Activated CD8-positive, alpha-beta T cell treated with anti-CD3 and anti-CD28 coated beads, Interleukin-2, amount 10 ng/mL, durations not matched to agents 7 days and 5 days (primary cell): Measurements from ENCODE around the gene LIN52. TPM values are rescaled to one million over a fixed set of nuclear protein-coding genes. Genes with fewer than 3 reads are reported as not detected.

Experiments used
- ATAC-seq: fragments of 150-1000 bp; cut with Tn5 transposase; one replicate; pipeline ENCODE4 v1.10.0; 2021; ENCODE audit warnings: moderate library complexity
- CTCF ChIA-PET: fragments of 350-600 bp; sonication (Branson Sonifier 250); formaldehyde crosslinking; loops from one replicate; lab custom pipeline; 2021; ENCODE audit warnings: antibody characterized with exemption; lab: Charles Lee
- POLR2A ChIA-PET: fragments of 350-600 bp; sonication (Branson Sonifier 250); formaldehyde crosslinking; loops from one replicate; lab custom pipeline; 2021; ENCODE audit warnings: antibody characterized with exemption; lab: Charles Lee
- DNase-seq: peaks from one replicate; pipeline ENCODE4 v3.0.0-alpha.2; 2020
- H3K27ac Mint-ChIP-seq: one replicate; pipeline ENCODE4 v1.8.0; 2021; ENCODE audit warnings: mild to moderate bottlenecking, mixed read lengths
- H3K27me3 Mint-ChIP-seq: one replicate; pipeline ENCODE4 v1.8.0; 2021; ENCODE audit warnings: low read depth, mixed read lengths
- H3K36me3 Mint-ChIP-seq: one replicate; pipeline ENCODE4 v1.8.0; 2021; ENCODE audit warnings: low read depth, mixed read lengths
- H3K4me1 Mint-ChIP-seq: one replicate; pipeline ENCODE4 v1.8.0; 2021; ENCODE audit warnings: low read depth, mixed read lengths
- H3K4me3 Mint-ChIP-seq: one replicate; pipeline ENCODE4 v1.8.0; 2021; ENCODE audit warnings: mild to moderate bottlenecking, mixed read lengths
- H3K9me3 Mint-ChIP-seq: one replicate; pipeline ENCODE4 v1.8.0; 2022; ENCODE audit warnings: mixed read lengths; ENCODE audit not compliant: insufficient read depth
- total RNA-seq, 2 experiments: library from RNA; stranded (reverse); gene quantifications; one replicate each; pipeline ENCODE4 v1.2.3, GENCODE V29; 2021

Gene LIN52
- total RNA-seq, result 10 to 100 TPM; 14.9 to 15.2 TPM

DNA sequence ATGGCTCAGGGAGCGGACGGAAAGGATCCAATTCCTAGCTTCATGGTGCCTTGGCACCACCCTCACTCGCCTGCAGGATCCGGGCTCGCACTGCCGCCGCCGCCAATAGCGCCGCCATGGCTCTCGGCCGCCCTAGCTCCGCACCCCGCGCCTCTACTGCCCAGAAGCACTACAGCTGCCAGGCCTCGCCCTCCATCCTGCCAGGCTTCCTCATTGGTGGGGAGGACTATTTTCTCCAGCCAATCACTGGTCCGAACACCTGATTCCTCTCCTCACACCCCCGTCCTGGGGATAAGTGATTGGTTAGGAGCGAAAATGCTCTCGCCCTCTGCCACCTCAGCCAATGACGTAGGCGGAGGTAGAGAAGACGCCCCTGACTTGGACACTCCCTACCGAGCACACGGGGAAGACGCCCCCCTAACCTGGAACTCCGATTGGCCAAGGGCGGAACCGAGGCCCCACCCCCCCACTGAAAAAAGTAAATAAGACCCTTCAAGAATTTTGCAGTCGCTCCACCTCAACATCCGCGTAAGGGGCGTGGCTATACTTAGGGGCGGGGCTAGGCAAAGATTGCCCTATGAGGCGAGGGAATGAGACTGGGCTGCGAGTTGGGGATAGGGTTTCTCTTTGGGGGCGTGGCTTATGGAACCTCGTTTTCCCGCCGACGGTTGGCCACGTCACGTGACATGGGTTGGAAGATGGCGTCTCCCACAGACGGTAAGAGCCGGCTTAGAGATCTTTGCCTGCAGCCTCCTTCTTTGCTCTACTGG, at the start of gene LIN52, which contains the start of gene ALDH6A1:
LIN52 (plus strand) TSS at position 680 of the 770 bp plus-strand sequence; CDS start at position 699, 19 bp downstream.
ALDH6A1 (minus strand) TSS at position 177 of the 770 bp plus-strand sequence; CDS start at position 118, 59 bp downstream.
- peak; percentile 96 for ATAC-seq
- ChIA-PET POLR2A (interaction anchor here (0.8 to 1.2 kb wide), 6 partner anchors 11 to 516 kb away, joined by 3 to 5 read pairs (median 3); partner anchors contain the start of genes ACOT2 and COQ6), CTCF (no interaction called here)
- Mint-ChIP-seq H3K4me3 (peak within 1 kb of the TSS; percentile 96), H3K36me3 (peaks cover 11% of the 10 kb centered on the region), H3K27ac (peak within 1 kb of the TSS; percentile 96), H3K27me3 (no peaks in the 10 kb centered on the region), H3K9me3 (peaks cover 4% of the 10 kb centered on the region), H3K4me1 (peaks cover 41% of the 10 kb centered on the region)
- peak; percentile 100 for DNase-seq

DNA sequence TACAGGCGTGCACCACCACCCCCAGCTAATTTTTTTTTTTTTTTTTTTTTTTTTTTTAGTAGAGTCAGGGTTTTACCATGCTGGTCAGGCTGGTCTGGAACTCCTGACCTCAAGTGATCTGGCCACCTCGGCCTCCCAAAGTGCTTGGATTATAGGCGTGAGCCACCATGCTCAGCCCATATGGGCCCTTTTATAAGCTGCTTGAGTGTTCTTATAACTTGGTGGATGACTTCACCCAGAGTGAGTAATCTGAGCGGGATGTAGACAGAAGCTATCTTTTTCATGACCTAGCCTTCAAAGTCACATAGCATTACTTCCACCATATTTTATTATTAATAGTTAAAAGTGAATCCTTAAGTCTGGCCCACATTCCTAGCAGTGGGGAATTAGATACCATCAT, 49.2 kb upstream of the LIN52 start:
- Mint-ChIP-seq H3K4me3 (no peak overlapping the region), H3K4me1 (no peaks in the 10 kb centered on the region), H3K27me3 (no peaks in the 10 kb centered on the region), H3K36me3 (no peaks in the 10 kb centered on the region), H3K9me3 (no peaks in the 10 kb centered on the region), H3K27ac (no peak overlapping the region)
- DNase-seq (no peak), ATAC-seq (no peak)
- ChIA-PET CTCF (no interaction called here), POLR2A (no interaction called here)

DNA sequence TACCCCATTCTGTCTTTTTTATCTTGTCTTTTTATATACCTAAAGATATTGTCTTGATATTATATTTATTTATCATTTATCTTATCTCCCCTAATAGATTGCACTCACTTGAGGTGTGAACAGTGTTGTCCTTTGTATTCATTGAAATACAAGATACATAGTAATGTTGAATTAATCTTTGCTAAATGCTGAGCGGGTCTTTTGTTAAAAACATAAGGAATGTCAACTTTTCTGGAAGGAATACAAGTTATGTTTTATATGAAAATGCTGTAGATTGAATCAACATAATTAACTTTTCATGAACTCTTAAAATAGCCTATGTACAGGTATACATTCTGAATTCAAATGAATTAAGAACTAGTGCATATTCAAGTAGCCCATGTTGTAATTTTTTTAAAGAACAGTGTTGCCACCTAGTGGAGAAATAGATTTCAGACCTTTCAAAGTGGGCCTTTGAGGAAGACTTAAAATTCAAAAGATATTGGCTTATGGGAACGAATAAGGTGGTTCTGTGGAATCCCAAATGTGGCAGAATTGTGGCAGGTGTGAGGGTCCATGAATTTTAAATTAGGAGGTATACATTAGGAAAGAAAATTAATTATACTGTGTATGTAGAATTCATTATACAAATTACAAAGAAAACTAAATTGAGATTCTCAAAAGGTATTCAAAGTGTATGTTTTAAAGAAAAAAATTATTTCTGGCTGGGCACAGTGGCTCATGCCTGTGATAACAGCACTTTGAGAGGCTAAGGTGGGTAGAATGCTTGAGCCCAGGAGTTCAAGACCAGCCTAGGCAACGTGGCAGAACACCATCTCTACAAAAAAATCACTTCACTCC, 46.5 kb upstream of the LIN52 start:
- no peaks in the 10 kb centered on the region for H3K4me1 Mint-ChIP-seq
- ChIA-PET CTCF (interaction anchor here (0.9 to 1.3 kb wide), 2 partner anchors 20 to 103 kb away, joined by 3 read pairs; no protein-coding TSS in a partner anchor), POLR2A (no interaction called here)
- H3K36me3 Mint-ChIP-seq, result no peaks in the 10 kb centered on the region
- H3K4me3 Mint-ChIP-seq, result no peak overlapping the region
- no peaks in the 10 kb centered on the region for H3K27me3 Mint-ChIP-seq
- DNase-seq, result peak; percentile 26
- no peak overlapping the region for H3K27ac Mint-ChIP-seq
- no peaks in the 10 kb centered on the region for H3K9me3 Mint-ChIP-seq
- ATAC-seq, result peak; percentile 61

DNA sequence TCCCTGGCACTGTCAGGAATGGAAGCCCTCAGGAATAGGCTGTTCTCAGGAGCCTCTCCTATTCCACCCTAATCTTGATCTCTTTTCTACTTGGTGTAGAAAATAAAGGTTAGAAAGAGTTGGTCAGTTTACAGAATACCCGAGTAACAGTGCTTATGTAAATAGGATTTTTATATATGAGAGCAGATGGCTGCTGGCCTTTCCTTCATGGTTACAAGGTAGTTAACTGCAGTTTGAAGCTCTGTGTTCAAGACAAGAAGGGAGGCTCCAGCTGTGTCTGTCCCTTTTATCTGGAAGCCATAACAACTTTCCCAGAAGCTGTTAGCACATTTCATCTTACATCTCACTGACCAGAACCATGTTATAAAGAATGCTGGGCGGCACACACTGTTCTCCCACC, 42.5 kb upstream of the LIN52 start:
- DNase-seq (no peak), ATAC-seq (no peak)
- ChIA-PET CTCF (no interaction called here), POLR2A (no interaction called here)
- H3K27ac Mint-ChIP-seq, result no peak overlapping the region
- no peak overlapping the region for H3K4me3 Mint-ChIP-seq
- no peaks in the 10 kb centered on the region for H3K36me3 Mint-ChIP-seq
- no peaks in the 10 kb centered on the region for H3K4me1 Mint-ChIP-seq
- H3K9me3 Mint-ChIP-seq, result no peaks in the 10 kb centered on the region
- H3K27me3 Mint-ChIP-seq, result no peaks in the 10 kb centered on the region

GRCh38 chr14:74045522-74045921, 39.2 kb upstream of the LIN52 start:
- Mint-ChIP-seq H3K27me3 (no peaks in the 10 kb centered on the region), H3K4me3 (no peak overlapping the region), H3K4me1 (no peaks in the 10 kb centered on the region), H3K27ac (no peak overlapping the region), H3K9me3 (no peaks in the 10 kb centered on the region), H3K36me3 (no peaks in the 10 kb centered on the region)
- no peak for DNase-seq
- ChIA-PET CTCF (no interaction called here), POLR2A (no interaction called here)
- ATAC-seq, result no peak

DNA sequence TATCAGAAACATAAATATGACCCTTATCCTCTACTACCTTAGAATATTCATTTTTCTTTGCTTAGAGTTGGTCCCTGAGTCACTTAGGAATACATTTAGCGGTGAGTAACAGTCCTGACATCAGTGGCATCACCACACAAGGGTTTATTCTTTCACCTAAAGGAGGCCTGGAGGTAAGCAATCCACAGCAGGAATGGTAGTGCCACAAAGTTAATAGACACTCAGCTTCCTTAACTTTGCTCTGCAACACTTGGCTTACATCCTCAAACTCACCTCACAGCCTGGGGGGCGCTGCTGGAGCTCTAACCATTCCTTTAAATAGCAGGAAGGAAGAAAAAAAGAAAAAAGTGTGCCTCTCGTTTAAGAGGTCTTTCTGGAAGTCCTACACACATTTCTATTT, 36.5 kb upstream of the LIN52 start:
- ChIA-PET CTCF (no interaction called here), POLR2A (no interaction called here)
- Mint-ChIP-seq H3K9me3 (no peaks in the 10 kb centered on the region), H3K27ac (no peak overlapping the region), H3K4me3 (no peak overlapping the region), H3K36me3 (no peaks in the 10 kb centered on the region), H3K4me1 (no peaks in the 10 kb centered on the region), H3K27me3 (no peaks in the 10 kb centered on the region)
- DNase-seq (no peak), ATAC-seq (no peak)

DNA sequence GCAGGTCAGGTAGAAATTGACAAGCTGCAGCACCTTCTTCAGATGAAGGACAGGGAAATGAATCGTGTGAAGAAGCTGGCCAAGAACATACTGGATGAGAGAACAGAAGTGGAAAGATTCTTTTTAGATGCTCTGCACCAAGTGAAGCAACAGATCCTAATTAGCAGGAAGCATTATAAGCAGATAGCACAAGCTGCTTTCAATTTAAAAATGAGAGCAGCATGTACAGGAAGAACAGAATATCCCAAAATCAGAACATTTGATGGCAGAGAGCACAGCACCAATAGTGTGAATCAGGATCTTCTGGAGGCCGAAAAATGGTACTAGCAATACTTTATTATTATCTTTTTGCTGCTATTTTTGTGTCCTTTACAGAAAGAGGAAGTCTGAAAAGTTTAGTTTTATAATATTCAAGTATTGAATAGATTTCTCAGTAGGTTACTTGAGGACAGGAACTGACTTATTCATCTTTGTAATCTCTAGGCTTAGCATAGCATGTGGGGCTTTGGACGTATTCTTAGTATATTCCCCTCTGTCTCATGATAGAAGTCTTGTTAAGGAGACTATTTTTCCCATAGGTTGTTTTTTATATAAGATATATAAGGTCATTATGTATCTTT, 34.8 kb upstream of the LIN52 start:
- ATAC-seq (no peak), DNase-seq (no peak)
- Mint-ChIP-seq H3K9me3 (no peaks in the 10 kb centered on the region), H3K27ac (no peak overlapping the region), H3K4me3 (no peak overlapping the region), H3K4me1 (no peaks in the 10 kb centered on the region), H3K27me3 (no peaks in the 10 kb centered on the region), H3K36me3 (no peaks in the 10 kb centered on the region)
- ChIA-PET POLR2A (no interaction called here), CTCF (no interaction called here)

DNA sequence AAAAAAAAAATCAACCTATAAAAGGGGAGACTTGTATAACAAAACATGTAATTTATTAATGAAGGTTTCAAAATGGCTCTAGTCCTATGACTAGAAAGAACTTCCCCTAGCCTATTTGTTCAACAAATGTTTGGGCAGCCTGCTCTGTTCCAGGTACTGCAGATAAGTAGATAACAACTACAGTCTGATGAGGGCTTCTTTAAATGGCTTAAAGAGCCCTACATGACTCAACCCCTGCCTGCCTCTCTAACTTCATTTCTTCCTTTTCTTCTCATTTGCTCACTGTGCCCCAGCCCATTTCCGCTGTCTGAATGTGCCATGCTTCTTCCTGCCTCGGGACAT, 22.0 kb upstream of the LIN52 start:
- H3K27ac Mint-ChIP-seq, result no peak overlapping the region
- no peak overlapping the region for H3K4me3 Mint-ChIP-seq
- H3K36me3 Mint-ChIP-seq, result peaks cover 2% of the 10 kb centered on the region
- ChIA-PET POLR2A (no interaction called here), CTCF (no interaction called here)
- no peaks in the 10 kb centered on the region for H3K27me3 Mint-ChIP-seq
- DNase-seq, result no peak
- no peaks in the 10 kb centered on the region for H3K4me1 Mint-ChIP-seq
- H3K9me3 Mint-ChIP-seq, result no peaks in the 10 kb centered on the region
- ATAC-seq, result no peak

- Mint-ChIP-seq H3K9me3 (no peaks in the 10 kb centered on the region), H3K4me1 (no peaks in the 10 kb centered on the region), H3K27me3 (no peaks in the 10 kb centered on the region), H3K4me3 (no peak overlapping the region), H3K36me3 (peaks cover 2% of the 10 kb centered on the region), H3K27ac (no peak overlapping the region)
- CTCF ChIA-PET, result no interaction called here
- no peak for DNase-seq
- POLR2A ChIA-PET, result no interaction called here
- ATAC-seq, result no peak
Measured at GRCh38 chr14:74064426-74064825, 20.3 kb upstream of the LIN52 start.

DNA sequence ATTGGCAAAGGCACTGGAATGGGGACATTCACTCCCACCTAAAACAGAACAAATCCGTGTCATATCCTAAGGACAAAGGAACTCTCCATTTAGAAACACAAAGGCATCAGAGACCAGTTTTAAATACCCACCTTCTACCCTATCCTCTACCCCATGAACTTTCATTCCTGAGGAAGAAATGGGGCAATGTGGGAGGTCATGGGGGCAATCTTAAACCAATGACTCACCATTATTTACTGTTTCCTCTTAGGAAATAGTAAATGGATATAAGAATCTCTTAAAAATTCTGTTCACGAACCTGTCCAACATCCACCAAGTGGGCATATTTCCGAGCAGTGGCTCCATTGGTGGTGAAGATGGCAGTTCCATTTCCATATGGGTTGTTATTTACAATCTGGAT, 19.9 kb upstream of the LIN52 start:
- H3K4me1 Mint-ChIP-seq, result no peaks in the 10 kb centered on the region
- peaks cover 2% of the 10 kb centered on the region for H3K36me3 Mint-ChIP-seq
- H3K4me3 Mint-ChIP-seq, result no peak overlapping the region
- no peaks in the 10 kb centered on the region for H3K27me3 Mint-ChIP-seq
- no peak for ATAC-seq
- CTCF ChIA-PET, result no interaction called here
- POLR2A ChIA-PET, result no interaction called here
- no peaks in the 10 kb centered on the region for H3K9me3 Mint-ChIP-seq
- H3K27ac Mint-ChIP-seq, result no peak overlapping the region
- no peak for DNase-seq

DNA sequence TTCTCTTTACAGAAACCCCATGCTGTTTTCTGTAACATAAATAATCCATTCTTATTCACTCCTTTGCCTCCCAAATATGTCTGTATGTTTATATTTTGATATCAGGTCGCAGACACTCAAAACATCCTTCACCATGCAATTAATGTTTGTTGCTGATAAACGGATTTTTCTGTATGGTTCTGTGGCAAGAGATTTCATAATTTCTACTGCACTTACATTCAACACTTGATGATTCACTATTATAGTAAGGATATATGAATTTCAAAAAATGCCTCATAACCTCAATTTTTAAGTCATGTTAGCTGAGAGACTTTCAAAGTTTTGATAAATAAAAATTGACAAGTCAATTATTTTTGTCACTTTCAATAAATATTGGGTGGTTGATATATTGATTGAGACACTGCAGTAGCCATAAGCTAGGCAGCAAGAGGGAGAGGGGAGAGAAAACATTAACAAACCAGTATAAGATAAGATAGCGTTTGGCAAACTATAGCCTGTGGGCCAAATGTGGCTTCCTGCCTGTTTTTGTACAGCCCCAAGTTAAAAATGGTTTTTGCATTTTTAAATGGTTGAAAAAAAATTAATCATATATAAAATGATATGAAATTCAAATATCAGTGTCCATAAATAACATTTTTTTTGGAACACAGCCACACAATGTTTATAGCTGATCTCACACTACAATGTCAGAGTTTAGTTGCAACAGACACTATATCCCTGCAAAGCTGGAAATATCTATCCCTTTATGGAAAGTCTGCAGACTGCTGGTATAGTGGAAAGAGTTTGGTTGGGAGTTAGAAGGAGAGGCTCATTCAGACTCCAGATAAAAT, 18.8 kb upstream of the LIN52 start:
- ChIA-PET POLR2A (no interaction called here), CTCF (interaction anchor here (2.6 kb wide), 1 partner anchor 12 kb away, joined by 5 read pairs; no protein-coding TSS in a partner anchor)
- Mint-ChIP-seq H3K9me3 (no peaks in the 10 kb centered on the region), H3K36me3 (peaks cover 2% of the 10 kb centered on the region), H3K27ac (no peak overlapping the region), H3K27me3 (no peaks in the 10 kb centered on the region), H3K4me3 (no peak overlapping the region), H3K4me1 (no peaks in the 10 kb centered on the region)
- ATAC-seq, result no peak
- no peak for DNase-seq
